Right lobe of liver (tissue), 4 donors: ENCODE results near the gene CMPK1.

ENCODE experiments used
- CTCF ChIP-seq, 4 donors: fragments of 200-600 bp in 3 of 4; fragments of 450-650 bp in 1 of 4; IDR thresholded peaks; one replicate each; pipeline versions ENCODE4 v1.5.1 to v1.8.0; 2016 to 2022; ENCODE audit warnings: antibody characterized with exemption in 4 of 4, mild to moderate bottlenecking in 2 of 4
- POLR2A ChIP-seq: fragments of 450-650 bp; IDR thresholded peaks from one replicate; pipeline ENCODE4 v1.6.1; 2017; ENCODE audit warnings: antibody characterized with exemption, mild to moderate bottlenecking
- donor health status: DM: no; HTN: no; CAD: no.
- donor health status: DM: no; HTN: no; CAD: no.
- donor health status: DM: no; HTN: yes; CAD: no.

GRCh38 chr1:47390843-47391242 lies 57.3 kb downstream of the CMPK1 start:
- TF ChIP-seq CTCF (IDR thresholded peaks at IDR 0.05) (no peak), POLR2A (no peak)
